ENCODE data around the gene BZW1.

Gene BZW1

DNA sequence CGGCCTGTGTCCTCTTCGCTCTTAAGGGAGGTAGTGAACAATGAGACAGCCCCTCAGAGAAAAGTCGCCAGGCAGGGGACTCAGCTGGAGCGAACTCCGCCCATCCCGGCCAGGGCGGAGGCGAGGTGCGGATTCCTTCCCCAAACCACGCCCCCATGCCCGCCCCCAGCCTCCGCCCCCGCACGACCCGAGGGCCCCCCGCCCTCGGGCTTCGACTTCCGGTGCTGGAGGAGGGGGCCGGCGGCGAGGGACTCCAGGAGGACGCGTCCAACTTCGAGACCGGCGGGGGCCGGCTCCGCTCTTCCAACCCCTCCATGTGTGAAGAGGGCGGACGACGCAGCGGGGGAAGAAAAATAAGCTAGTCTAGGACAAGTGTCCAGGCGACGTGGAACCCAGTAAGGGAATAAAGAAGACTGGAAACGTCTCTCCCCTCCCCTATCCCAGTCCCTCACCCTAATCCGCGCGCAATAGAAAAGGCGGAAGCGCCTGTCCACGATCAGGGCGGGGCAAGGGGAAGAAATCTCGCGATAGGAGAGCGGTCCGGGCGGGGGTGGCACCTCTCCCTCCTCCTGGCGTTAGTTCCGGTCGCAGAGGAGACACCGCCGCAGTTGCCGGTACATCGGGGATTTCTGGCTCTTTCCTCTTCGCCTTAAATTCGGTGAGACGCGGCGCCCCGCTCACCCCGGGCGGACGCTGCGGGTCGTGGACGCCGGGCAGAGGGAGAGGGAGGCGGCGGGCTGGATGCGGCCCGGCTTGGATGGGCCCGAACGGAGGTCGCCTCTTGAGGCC lies at the start of gene BZW1:
TSS of gene BZW1 (plus strand) at position 578 of the 789 bp plus-strand sequence. CDS start 1,308 bp downstream, outside the sequence.
- peak; percentile 90 to 93 for DNase-seq (ENCODE audit: low read depth in 2 of 2)

DNA sequence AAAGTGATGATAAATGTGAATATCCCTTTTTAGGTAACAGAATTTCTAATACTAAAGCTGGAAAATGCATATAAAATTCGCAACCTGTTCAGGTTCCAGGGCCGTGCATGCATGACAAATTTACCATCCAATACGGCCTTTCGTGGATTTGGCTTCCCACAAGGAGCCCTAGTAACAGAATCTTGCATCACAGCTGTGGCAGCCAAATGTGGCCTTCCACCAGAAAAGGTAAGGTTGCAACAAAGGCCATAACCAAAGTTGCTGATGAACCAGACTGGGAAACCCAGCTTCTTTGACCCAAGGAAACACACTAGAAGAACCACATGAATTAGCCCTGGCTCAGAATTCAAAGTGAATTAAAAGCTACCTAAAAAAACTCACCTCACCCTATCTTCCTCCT lies 49.6 kb upstream of the BZW1 start:
- DNase-seq (ENCODE audit: low read depth in 2 of 2): no peak

DNA sequence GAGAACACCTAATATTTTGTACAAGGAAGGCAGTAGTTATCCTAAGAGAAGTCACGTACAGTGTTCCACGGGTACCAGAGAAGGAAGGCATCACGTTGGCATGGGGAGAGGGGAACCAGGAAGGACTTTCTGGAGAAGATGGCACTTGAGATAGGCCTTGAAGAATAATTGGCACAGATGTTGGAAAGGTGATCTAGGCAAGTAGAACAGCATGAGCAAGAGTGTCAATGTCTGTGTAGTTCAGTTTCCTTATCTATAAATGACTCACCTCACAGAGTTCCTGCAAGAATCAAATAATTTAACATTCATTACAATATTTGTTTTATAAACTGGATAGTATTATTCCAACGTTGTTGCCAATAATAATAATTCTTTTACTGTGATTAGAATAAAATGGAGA lies 48.3 kb upstream of the BZW1 start:
- no peak for DNase-seq (ENCODE audit: low read depth in 2 of 2)

DNA sequence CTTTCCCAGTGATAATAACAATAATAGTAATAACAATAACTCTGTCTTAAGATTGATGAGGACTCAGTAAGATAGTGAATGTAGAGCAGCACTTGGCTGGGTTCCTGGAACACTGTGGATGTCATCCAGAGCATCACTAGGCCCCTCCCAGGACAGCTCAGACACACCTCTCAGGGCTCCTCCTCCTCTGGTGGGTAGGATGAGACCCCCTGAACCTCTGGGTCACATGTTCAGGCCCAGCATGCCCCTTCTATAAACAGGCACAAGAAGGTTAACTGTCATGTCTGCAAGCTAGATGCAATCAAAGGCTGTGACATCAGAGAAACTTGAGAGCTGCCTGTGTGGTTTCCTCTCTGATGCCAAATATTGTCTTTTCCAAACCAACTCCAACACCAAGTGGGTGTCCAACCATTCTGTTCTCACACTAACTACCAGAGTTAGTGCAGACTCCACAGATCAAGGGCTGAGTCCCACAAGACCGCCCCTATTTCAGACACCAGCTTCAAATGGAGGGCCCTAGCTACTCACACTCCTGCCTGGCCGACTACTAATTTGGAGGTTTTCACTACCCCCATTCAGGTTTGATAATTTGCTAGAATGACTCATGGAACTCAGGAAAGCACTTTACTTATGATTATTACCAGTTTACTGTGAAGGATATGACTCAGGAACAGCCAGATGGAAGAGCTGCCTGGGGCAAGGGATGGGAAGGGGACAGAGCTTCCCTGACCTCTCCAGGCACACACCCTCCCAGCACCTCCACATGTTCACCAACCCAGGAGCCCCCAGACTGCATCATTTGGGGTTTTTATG lies 46.4 kb upstream of the BZW1 start:
- DNase-seq (ENCODE audit: low read depth in 2 of 2): no peak

GRCh38 chr2:200765995-200766660 lies 45.6 kb upstream of the BZW1 start:
- DNase-seq (ENCODE audit: low read depth in 2 of 2): no peak

GRCh38 chr2:200767111-200767885 lies 44.4 kb upstream of the BZW1 start:
- no peak for DNase-seq (ENCODE audit: low read depth in 2 of 2)

DNA sequence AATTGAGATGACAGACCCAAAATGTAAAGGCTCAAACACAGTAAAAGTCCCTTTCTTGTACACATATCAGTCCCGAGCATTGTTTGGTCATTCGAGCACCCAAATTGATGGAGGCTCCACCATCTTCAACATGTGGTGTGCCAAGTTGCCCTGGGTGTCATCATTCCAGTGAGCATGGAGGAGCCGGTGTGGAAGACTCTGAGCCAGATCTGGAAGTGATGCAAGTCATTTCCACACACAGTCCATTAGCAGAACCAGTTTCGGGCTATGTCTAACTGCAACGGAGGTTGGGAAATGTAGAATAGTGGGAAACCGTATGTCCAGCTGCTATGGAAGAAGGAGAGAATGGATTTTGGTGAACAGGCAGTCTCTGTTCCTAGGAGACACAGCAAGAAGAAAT lies 40.9 kb upstream of the BZW1 start:
- no peak for DNase-seq (ENCODE audit: low read depth in 2 of 2)

DNA sequence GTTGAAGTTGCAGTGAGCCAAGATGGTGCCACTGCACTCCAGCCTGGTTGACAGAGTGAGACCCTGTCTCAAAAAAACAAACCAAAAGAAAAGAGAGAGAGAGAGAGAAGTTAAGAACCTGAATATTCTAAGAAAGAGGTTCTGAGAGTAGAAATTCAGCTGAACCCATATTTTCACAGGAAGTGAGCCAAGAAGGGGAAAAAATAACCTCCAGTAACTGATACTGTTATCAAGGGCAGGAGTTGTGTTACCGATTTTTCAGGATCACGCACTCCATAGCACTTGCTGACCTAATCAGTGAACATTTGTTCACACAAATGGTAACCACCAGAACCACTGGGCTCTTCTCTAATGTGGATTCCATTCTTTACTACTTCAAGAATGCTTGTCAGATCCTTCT lies 39.1 kb upstream of the BZW1 start:
- no peak for DNase-seq (ENCODE audit: low read depth in 2 of 2)

DNA sequence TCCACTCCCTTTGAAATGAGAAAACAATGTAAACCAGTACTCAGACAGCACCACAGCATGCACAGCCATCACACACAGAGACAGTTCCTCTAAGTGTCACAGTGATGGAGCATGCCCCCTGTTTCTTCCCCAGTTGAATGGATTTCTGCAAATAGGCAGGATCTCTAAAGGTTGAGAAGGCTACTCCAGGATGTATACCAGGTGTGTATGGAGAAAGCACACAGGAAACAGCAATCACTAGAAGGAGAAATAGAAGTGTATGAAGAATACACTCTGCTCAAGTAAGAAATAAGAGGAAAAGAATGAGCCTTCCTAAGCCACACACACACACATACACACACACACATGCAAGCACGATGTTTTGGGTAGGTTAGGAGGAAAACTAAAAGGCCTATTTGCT lies 38.6 kb upstream of the BZW1 start:
- DNase-seq (ENCODE audit: low read depth in 2 of 2): no peak

- DNase-seq (ENCODE audit: low read depth in 2 of 2): no peak
Measured at GRCh38 chr2:200774920-200775319, 36.8 kb upstream of the BZW1 start.

DNA sequence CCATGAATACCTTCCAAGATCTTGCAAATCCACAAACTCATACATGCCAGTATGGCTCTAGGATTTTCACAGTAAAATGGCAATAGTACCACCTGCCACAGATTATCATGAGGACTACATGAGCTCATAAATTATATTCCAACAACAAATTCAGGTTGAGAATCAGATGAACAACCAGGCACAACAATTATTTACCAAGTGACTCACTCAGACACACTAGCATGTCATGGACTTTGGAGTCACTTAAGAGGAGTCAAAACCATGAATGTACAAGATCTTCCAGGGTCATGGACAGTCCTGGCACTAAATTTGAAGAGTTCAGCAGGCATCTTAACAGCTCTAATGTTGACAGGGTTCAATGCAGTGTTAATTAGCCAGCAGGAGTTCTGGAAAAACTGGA lies 34.4 kb upstream of the BZW1 start:
- no peak for DNase-seq (ENCODE audit: low read depth in 2 of 2)

GRCh38 chr2:200778038-200778437 lies 33.7 kb upstream of the BZW1 start:
- no peak for DNase-seq (ENCODE audit: low read depth in 2 of 2)

DNA sequence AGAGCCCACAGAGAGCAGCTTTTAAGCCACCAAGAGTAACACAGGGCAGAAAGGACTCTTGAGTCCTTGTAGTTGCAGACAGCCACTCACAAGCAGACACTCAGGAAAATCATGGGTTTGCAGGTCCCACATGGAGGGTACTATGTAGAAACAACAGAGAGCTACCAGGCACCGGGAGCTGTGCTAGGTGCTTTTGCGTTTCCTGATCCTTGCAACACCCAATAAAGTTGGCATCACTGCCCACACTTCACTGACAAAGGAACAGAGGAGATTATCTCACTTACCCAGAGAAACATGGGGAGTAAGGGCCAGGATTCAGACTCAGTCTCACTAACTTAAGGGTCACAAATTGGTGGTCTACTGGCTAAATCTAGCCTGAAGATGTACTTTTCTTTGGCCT lies 32.5 kb upstream of the BZW1 start:
- no peak for DNase-seq (ENCODE audit: low read depth in 2 of 2)

- DNase-seq (ENCODE audit: low read depth in 2 of 2): no peak
Measured at GRCh38 chr2:200781616-200782015, 30.1 kb upstream of the BZW1 start.

DNA sequence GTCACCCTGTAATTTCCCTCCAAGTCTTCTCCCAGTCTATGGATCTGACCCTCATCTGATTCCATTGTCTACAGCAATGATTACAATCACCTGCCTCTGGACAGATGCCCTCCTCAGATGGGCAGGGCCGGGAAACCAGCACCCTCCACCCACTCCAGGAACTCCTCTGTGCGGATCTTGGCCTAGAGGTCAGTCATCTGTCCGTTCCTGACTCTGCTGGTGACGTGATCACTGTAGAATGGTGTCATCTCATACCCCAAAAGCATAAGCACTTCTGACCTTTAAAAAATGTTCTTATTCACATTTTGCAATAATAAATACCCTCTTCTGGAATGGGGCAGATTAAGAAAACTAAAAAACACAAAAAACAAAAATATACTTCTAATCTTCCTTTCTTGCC lies 29.5 kb upstream of the BZW1 start:
- no peak for DNase-seq (ENCODE audit: low read depth in 2 of 2)

DNA sequence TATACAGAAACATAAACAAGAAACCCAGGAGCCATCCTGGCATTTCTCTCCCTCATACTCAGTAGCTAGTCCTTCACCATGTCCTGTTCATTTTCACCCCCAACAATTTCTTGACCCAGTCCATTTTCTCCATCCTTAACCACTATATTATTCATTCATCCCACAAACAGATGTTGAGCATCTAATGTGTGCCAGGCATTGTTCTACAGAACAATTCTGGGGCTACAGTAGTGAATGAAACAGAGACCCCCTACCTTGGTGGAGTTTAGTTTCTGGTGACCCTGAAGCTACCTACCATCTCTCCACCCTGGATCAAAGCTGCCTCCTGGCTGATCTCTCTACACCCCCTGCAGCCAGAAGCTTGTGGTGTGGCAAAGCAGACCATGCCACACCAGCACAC lies 27.5 kb upstream of the BZW1 start:
- DNase-seq (ENCODE audit: low read depth in 2 of 2): no peak

- DNase-seq (ENCODE audit: low read depth in 2 of 2): no peak
Measured at GRCh38 chr2:200786423-200786822, 25.3 kb upstream of the BZW1 start.

GRCh38 chr2:200786826-200787225 lies 24.9 kb upstream of the BZW1 start:
- no peak for DNase-seq (ENCODE audit: low read depth in 2 of 2)

GRCh38 chr2:200787351-200788120 lies 24.2 kb upstream of the BZW1 start:
- no peak for DNase-seq (ENCODE audit: low read depth in 2 of 2)

- no peak for DNase-seq (ENCODE audit: low read depth in 2 of 2)
Measured at GRCh38 chr2:200788121-200788718, 23.5 kb upstream of the BZW1 start.

- DNase-seq (ENCODE audit: low read depth in 2 of 2): no peak
Measured at GRCh38 chr2:200790185-200790584, 21.5 kb upstream of the BZW1 start.
